PC-9 (cell line): ENCODE results near the gene TCTA. TPM values are rescaled to one million over a fixed set of nuclear protein-coding genes. Genes with fewer than 3 reads are reported as not detected.

Source experiments
- BruUV-seq: library from RNA; stranded (reverse); fragments of 400-500 nt; replicated peaks from 2 replicates; lab custom pipeline; 2021; lab: Mats Ljungman, UMichigan
- CTCF ChIA-PET: fragments of 300-600 bp; sonication (Branson Sonifier 250); formaldehyde crosslinking; loops from one replicate; lab custom pipeline; 2022; ENCODE audit warnings: antibody characterized with exemption; lab: Charles Lee
- POLR2A ChIA-PET: fragments of 300-600 bp; sonication (Branson Sonifier 250); formaldehyde crosslinking; loops from one replicate; lab custom pipeline; 2022; ENCODE audit warnings: antibody characterized with exemption; ENCODE audit not compliant: unreplicated experiment; lab: Charles Lee
- DNase-seq, 2 experiments: peaks; one replicate each; pipeline versions ENCODE4 v3.0.0 to v3.0.0-alpha.2; 2015 to 2022; ENCODE audit warnings: mixed read lengths in 1 of 2
- H2AFZ ChIP-seq: fragments of 200-600 bp; sonication (generic); 2 replicates; pipeline ENCODE4 v1.8.1; 2017; ENCODE audit warnings: antibody characterized with exemption
- H3F3A ChIP-seq: fragments of 200-600 bp; sonication (generic); 2 replicates; pipeline ENCODE4 v1.8.1; 2017; ENCODE audit warnings: antibody characterized with exemption, mild to moderate bottlenecking, low read depth; ENCODE audit not compliant: insufficient read depth
- H3K27ac ChIP-seq: fragments of 200-600 bp; sonication (generic); 2 replicates; pipeline ENCODE4 v1.6.1; 2016; ENCODE audit warnings: mixed run types
- H3K27me3 ChIP-seq: fragments of 200-600 bp; sonication (generic); 2 replicates; pipeline ENCODE4 v1.6.1; 2016; ENCODE audit warnings: low read depth, mixed run types; ENCODE audit not compliant: insufficient read depth
- H3K36me3 ChIP-seq: fragments of 200-600 bp; sonication (generic); 2 replicates; pipeline ENCODE4 v1.6.1; 2016; ENCODE audit warnings: low read depth, mixed run types
- H3K4me1 ChIP-seq: fragments of 200-600 bp; sonication (generic); replicated peaks from 2 replicates; pipeline ENCODE4 v1.6.1; 2016; ENCODE audit warnings: mixed run types; ENCODE audit not compliant: insufficient read depth
- H3K4me2 ChIP-seq: fragments of 200-600 bp; sonication (generic); 2 replicates; pipeline ENCODE4 v1.6.1; 2017; ENCODE audit warnings: mixed run types
- H3K4me3 ChIP-seq: fragments of 200-600 bp; sonication (generic); 2 replicates; pipeline ENCODE4 v1.6.1; 2016; ENCODE audit warnings: mixed run types
- H3K79me2 ChIP-seq: fragments of 200-600 bp; sonication (generic); 2 replicates; pipeline ENCODE4 v1.6.1; 2017; ENCODE audit warnings: low read depth, mixed run types
- H3K9me2 ChIP-seq: fragments of 200-600 bp; sonication (generic); 2 replicates; pipeline ENCODE4 v1.8.1; 2017; ENCODE audit warnings: mild to moderate bottlenecking; ENCODE audit not compliant: insufficient read depth
- H3K9me3 ChIP-seq: fragments of 200-600 bp; sonication (generic); 2 replicates; pipeline ENCODE4 v1.8.1; 2016; ENCODE audit warnings: low read depth; ENCODE audit not compliant: insufficient read depth
- H4K20me1 ChIP-seq: fragments of 200-600 bp; sonication (generic); 2 replicates; pipeline ENCODE4 v1.8.1; 2017; ENCODE audit not compliant: insufficient read depth
- EZH2 ChIP-seq: fragments of 200-600 bp; sonication (generic); IDR thresholded peaks from 2 replicates; pipeline ENCODE4 v1.8.0; 2017; ENCODE audit warnings: antibody characterized with exemption, low read depth
- intact Hi-C: fragments of 100-400 bp; cut with micrococcal nuclease; formaldehyde crosslinking; loops from one replicate; pipeline ENCODE4 v1.10.0; 2022; ENCODE audit not compliant: unreplicated experiment
- total RNA-seq: library from RNA; stranded (reverse); gene quantifications from 2 replicates; pipeline ENCODE4 v1.2.3, GENCODE V29; 2021
- TF ChIP-seq, protein P1 (sequence below): fragments of 200-600 bp; sonication (generic); conservative IDR thresholded peaks from 2 replicates; pipeline ENCODE4 v1.6.1; 2017; ENCODE audit warnings: mixed run types, antibody characterized with exemption, mild to moderate bottlenecking, moderate library complexity

The TCTA gene
- total RNA-seq, 1 experiment from 2014 or later = 17.2 TPM

DNA sequence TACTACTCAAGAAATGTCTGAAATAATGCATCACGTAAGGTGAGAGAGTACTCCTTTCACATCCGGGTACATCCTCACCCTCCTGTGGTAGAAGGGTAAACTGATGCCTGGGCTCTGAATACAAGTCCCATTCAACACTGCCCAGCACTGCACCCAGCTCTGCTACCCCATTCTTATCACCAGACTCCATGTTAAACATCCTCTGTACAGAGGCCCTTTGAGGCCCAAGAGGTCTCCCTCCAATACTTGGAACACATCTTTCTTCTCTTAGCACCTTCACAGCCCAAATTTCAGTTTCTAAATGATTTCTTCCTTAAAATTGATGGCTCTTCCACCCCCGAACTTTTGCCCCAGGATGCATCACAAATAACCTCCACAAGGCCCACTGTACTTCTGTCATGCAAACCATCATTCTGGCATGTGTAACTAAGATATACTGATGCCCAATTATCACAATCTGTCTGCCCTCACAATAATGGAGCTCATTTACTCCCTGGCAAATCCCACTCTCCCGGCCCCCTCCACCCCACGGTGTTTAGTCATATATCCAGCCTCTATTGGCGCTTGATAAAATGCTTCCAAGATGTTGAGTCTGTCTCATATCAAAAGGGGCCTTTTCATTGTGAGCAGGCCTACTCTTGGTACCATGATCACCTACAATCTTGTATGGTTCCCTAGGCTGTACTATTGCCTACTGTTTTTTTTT lies 41.5 kb upstream of the TCTA start:
- 0 out of 2 replicates have a peak, but pooled peaks cover 3% of the 10 kb centered on the region for H3F3A ChIP-seq
- peaks cover 8% of the 10 kb centered on the region for H4K20me1 ChIP-seq
- peaks cover 35% of the 10 kb centered on the region for H3K79me2 ChIP-seq
- no peak overlapping the region for H3K4me2 ChIP-seq
- H3K27ac ChIP-seq = no peak overlapping the region
- TF ChIP-seq, protein P1, sequence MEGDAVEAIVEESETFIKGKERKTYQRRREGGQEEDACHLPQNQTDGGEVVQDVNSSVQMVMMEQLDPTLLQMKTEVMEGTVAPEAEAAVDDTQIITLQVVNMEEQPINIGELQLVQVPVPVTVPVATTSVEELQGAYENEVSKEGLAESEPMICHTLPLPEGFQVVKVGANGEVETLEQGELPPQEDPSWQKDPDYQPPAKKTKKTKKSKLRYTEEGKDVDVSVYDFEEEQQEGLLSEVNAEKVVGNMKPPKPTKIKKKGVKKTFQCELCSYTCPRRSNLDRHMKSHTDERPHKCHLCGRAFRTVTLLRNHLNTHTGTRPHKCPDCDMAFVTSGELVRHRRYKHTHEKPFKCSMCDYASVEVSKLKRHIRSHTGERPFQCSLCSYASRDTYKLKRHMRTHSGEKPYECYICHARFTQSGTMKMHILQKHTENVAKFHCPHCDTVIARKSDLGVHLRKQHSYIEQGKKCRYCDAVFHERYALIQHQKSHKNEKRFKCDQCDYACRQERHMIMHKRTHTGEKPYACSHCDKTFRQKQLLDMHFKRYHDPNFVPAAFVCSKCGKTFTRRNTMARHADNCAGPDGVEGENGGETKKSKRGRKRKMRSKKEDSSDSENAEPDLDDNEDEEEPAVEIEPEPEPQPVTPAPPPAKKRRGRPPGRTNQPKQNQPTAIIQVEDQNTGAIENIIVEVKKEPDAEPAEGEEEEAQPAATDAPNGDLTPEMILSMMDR = no peak
- no peak for TF ChIP-seq EZH2
- no peak overlapping the region for H2AFZ ChIP-seq
- peaks cover 16% of the 10 kb centered on the region; the same call in 1 of the 2 replicates for H3K36me3 ChIP-seq
- no peaks in the 10 kb centered on the region for H3K9me3 ChIP-seq
- H3K4me1 ChIP-seq = no peaks in the 10 kb centered on the region
- DNase-seq = no peak
- no TSS peak for BruUV-seq
- no peak overlapping the region for H3K4me3 ChIP-seq
- ChIA-PET POLR2A (interaction anchor here (0.5 kb wide), 1 partner anchor 20 kb away, joined by 7 read pairs; no protein-coding TSS in a partner anchor), CTCF (interaction anchor here (0.7 kb wide), 1 partner anchor 415 kb away, joined by 6 read pairs; no protein-coding TSS in a partner anchor)
- no peaks in the 10 kb centered on the region for H3K27me3 ChIP-seq
- intact Hi-C loops = no loop called here
- no peaks in the 10 kb centered on the region for H3K9me2 ChIP-seq

DNA sequence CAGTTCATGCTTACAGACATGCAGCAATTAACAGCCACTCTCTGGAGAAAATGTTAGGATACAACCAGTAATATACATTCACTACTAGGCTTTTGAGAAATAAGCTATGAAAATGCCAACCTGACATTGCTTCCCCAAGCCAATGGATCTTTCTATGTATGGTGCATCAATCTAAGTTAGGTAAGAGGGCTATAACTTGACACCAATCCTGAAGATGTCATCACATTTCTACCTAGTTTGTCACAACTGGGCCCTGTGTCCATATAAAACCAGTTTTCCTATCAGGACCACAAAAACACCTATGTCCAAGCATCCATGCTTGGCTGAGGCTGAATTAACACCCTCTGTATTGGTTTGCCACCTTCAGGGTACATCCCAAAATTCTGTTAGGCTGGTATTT lies 40.3 kb upstream of the TCTA start:
- Histone ChIP-seq H2AFZ (no peak overlapping the region), H3K9me3 (no peaks in the 10 kb centered on the region), H3K4me3 (no peak overlapping the region), H3K4me1 (no peaks in the 10 kb centered on the region), H3F3A (peaks cover 3% of the 10 kb centered on the region; the same call in 1 of the 2 replicates), H3K36me3 (peaks cover 12% of the 10 kb centered on the region; the same call in 1 of the 2 replicates), H3K9me2 (no peaks in the 10 kb centered on the region), H3K79me2 (peaks cover 47% of the 10 kb centered on the region), H3K27me3 (no peaks in the 10 kb centered on the region), H3K27ac (no peak overlapping the region), H3K4me2 (no peak overlapping the region), H4K20me1 (peaks cover 10% of the 10 kb centered on the region)
- no TSS peak for BruUV-seq
- TF ChIP-seq EZH2 = no peak
- TF ChIP-seq, protein P1 = no peak
- ChIA-PET POLR2A (no interaction called here), CTCF (no interaction called here)
- intact Hi-C loops = no loop called here
- DNase-seq = no peak

DNA sequence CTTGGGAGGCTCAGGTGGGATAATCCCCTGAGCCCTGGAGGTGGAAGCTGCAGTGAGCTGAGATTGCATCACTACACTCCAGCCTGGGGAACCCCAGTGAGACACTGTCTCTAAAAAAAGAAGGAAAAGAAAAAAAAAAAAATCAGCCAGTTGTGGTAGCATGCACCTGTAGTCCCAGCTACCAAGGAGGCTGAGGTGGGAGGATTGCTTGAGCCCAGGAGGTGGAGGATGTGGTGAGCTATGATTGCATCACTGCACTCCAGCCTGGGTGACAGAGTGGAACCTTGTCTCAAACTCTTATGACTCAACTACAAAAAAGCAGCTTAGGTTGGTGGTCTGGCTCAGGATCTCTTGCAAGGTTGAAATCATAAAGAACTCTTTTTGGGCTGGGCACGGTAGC lies 34.7 kb upstream of the TCTA start:
- BruUV-seq = no TSS peak
- DNase-seq = no peak

More for the DNA sequence above, 34.7 kb upstream of the TCTA start:
- no peak for TF ChIP-seq EZH2
- TF ChIP-seq, protein P1 = no peak
- Histone ChIP-seq H3K9me3 (no peaks in the 10 kb centered on the region), H3K4me1 (no peaks in the 10 kb centered on the region), H3K9me2 (no peaks in the 10 kb centered on the region), H2AFZ (no peak overlapping the region), H3K79me2 (peaks cover 79% of the 10 kb centered on the region), H3K36me3 (0 out of 2 replicates have a peak, but pooled peaks cover 9% of the 10 kb centered on the region), H3K4me3 (no peak overlapping the region), H3K27ac (no peak overlapping the region), H4K20me1 (peaks cover 44% of the 10 kb centered on the region), H3K27me3 (no peaks in the 10 kb centered on the region), H3F3A (peaks cover 11% of the 10 kb centered on the region; the same call in 1 of the 2 replicates), H3K4me2 (no peak overlapping the region)
- ChIA-PET CTCF (no interaction called here), POLR2A (no interaction called here)
- intact Hi-C loops = no loop called here
